ENCODE data around the gene LDLRAD3.

GRCh38 chr11:35997902-35998520 is 54.1 kb downstream of the LDLRAD3 start:
- TF ChIP-seq EZH2 (IDR thresholded peaks at IDR 0.05; ENCODE audit: low read length) (no peak), CTCF (optimal IDR thresholded peaks at IDR 0.05 in 1 of 3, IDR thresholded peaks at IDR 0.05 in 1 of 3, conservative IDR thresholded peaks at IDR 0.05 in 1 of 3; ENCODE audit: extremely low read depth in 1 of 3, insufficient read depth in 2 of 3, low read length in 3 of 3) (no peak)

All from keratinocyte (primary cell).